ENCODE data around the gene DNAH14.

Gene DNAH14

GRCh38 chr1:225428068-225428880 is 498.8 kb downstream of the DNAH14 start (continued):
- TF ChIP-seq GLIS1 (tag by site-specific recombination; IDR thresholded peaks at IDR 0.05) (peak; percentile 31; the same call in 1 of the 2 replicates), ZNF549 (tag by site-specific recombination; IDR thresholded peaks at IDR 0.05) (no peak), ZNF398 (tag by site-specific recombination; IDR thresholded peaks at IDR 0.05) (peak; percentile 91), ZNF544 (tag by site-specific recombination; IDR thresholded peaks at IDR 0.05) (no peak), ZNF645 (tag by site-specific recombination; IDR thresholded peaks at IDR 0.05) (no peak), ZNF112 (tag by site-specific recombination; IDR thresholded peaks at IDR 0.05) (no peak), ZNF488 (tag by site-specific recombination; IDR thresholded peaks at IDR 0.05) (no peak), ZNF76 (tag by site-specific recombination; IDR thresholded peaks at IDR 0.05; ENCODE audit: borderline replicate concordance, low read depth) (no peak), TRIM28 (IDR thresholded peaks at IDR 0.05; ENCODE audit: borderline replicate concordance, low read length) (no peak), ZNF423 (tag by site-specific recombination; IDR thresholded peaks at IDR 0.05) (peak; percentile 51; the same call in 1 of the 2 replicates), ZNF174 (tag by site-specific recombination; IDR thresholded peaks at IDR 0.05) (no peak), ZFHX2 (tag by site-specific recombination; conservative IDR thresholded peaks at IDR 0.05) (peak; percentile 85), ZIC2 (tag by site-specific recombination; IDR thresholded peaks at IDR 0.05) (peak; percentile 42; the same call in 1 of the 2 replicates), ZNF175 (tag by site-specific recombination; IDR thresholded peaks at IDR 0.05) (no peak), PBX3 (CRISPR knock-in tag; IDR thresholded peaks at IDR 0.05) (peak; percentile 51; the same call in 1 of the 2 replicates), ZNF366 (tag by site-specific recombination; conservative IDR thresholded peaks at IDR 0.05) (no peak), ATF2 (tag by site-specific recombination; IDR thresholded peaks at IDR 0.05; ENCODE audit: low read depth) (no peak), ZNF239 (tag by site-specific recombination; IDR thresholded peaks at IDR 0.05) (no peak), ZNF324 (tag by site-specific recombination; IDR thresholded peaks at IDR 0.05) (peak; percentile 13; the same call in 1 of the 2 replicates), ZNF211 (tag by site-specific recombination; IDR thresholded peaks at IDR 0.05; ENCODE audit: low read depth) (no peak), REPIN1 (tag by site-specific recombination; IDR thresholded peaks at IDR 0.05; ENCODE audit: low read depth) (no peak), ZNF548 (tag by site-specific recombination; IDR thresholded peaks at IDR 0.05) (no peak), ZBTB10 (tag by site-specific recombination; IDR thresholded peaks at IDR 0.05) (peak; percentile 92), ZNF18 (tag by site-specific recombination; IDR thresholded peaks at IDR 0.05) (no peak)
